T-cell (primary cell): Measurements from ENCODE around the gene BCAS3. TPM values are rescaled to one million over a fixed set of nuclear protein-coding genes. Genes with fewer than 3 reads are reported as not detected.
"Not testable (repeated sequence)": the region's sequence is repeated elsewhere in the genome, so short reads cannot be mapped to it uniquely, and the experiment has no call there.

Experiments used
- ATAC-seq, 4 experiments: fragments of 200-7000 bp in 3 of 4; fragments of 150-1000 bp in 1 of 4; cut with Tn5 transposase; replicated peaks in 1 of 4; 1 replicate in 3 of 4; 2 replicates in 1 of 4; pipeline ENCODE4 v1.10.0; 2021; ENCODE audit warnings: moderate library complexity in 3 of 4, mild to moderate bottlenecking in 2 of 4, moderate number of reproducible peaks in 1 of 4
- CTCF ChIA-PET, 2 donors: fragments of 300-600 bp; sonication (Branson Sonifier 250); formaldehyde crosslinking; loops; one replicate each; lab custom pipeline; 2022; ENCODE audit warnings: antibody characterized with exemption in 2 of 2; lab: Charles Lee
- POLR2A ChIA-PET, 2 donors: fragments of 300-600 bp; sonication (Branson Sonifier 250); formaldehyde crosslinking; loops; one replicate each; lab custom pipeline; 2022; ENCODE audit warnings: antibody characterized with exemption in 2 of 2; lab: Charles Lee
- DNase-seq, 35 experiments: peaks; one replicate each; pipeline versions ENCODE4 v3.0.0 to v3.0.0-alpha.2; 2013 to 2023
- H3K27ac ChIP-seq: one replicate; pipeline ENCODE4 v1.5.1; 2013; ENCODE audit warnings: low read length
- H3K27me3 ChIP-seq, 2 experiments: replicated peaks in 1 of 2; 1 replicate in 1 of 2; 2 replicates in 1 of 2; pipeline versions ENCODE4 v1.6.1 to v1.7.0; 2013; ENCODE audit warnings: low read length in 1 of 2, mixed read lengths in 1 of 2; ENCODE audit not compliant: control insufficient read depth in 2 of 2, insufficient read depth in 2 of 2; ENCODE audit errors: extremely low read depth in 1 of 2
- H3K36me3 ChIP-seq, 2 donors: 1 replicate in 1 of 2; 2 replicates in 1 of 2; pipeline versions ENCODE4 v1.6.1 to v1.7.0; 2013; ENCODE audit warnings: low read length in 1 of 2; ENCODE audit not compliant: control insufficient read depth in 2 of 2, insufficient read depth in 1 of 2; ENCODE audit errors: extremely low read depth in 1 of 2
- H3K4me1 ChIP-seq, 2 experiments: 1 replicate in 1 of 2; 2 replicates in 1 of 2; pipeline versions ENCODE4 v1.6.1 to v1.7.0; 2013; ENCODE audit warnings: low read length in 2 of 2, mixed read lengths in 1 of 2; ENCODE audit not compliant: insufficient read depth in 2 of 2, control insufficient read depth in 1 of 2; ENCODE audit errors: extremely low read depth in 1 of 2
- H3K4me3 ChIP-seq, 2 donors: 1 replicate in 1 of 2; 2 replicates in 1 of 2; pipeline versions ENCODE4 v1.5.1 to v1.7.0; 2013; ENCODE audit warnings: mild to moderate bottlenecking in 2 of 2, low read length in 1 of 2, moderate library complexity in 1 of 2; ENCODE audit not compliant: control insufficient read depth in 1 of 2; ENCODE audit errors: extremely low read depth in 1 of 2
- H3K9me3 ChIP-seq: 2 replicates; pipeline ENCODE4 v1.7.0; 2013
- H3K27ac Mint-ChIP-seq, 2 donors: one replicate each; pipeline ENCODE4 v1.8.0; 2020 to 2021; ENCODE audit warnings: mild to moderate bottlenecking in 2 of 2, mixed read lengths in 2 of 2
- H3K27me3 Mint-ChIP-seq, 2 donors: one replicate each; pipeline ENCODE4 v1.8.0; 2021 to 2022; ENCODE audit warnings: mixed read lengths in 2 of 2
- H3K36me3 Mint-ChIP-seq: one replicate; pipeline ENCODE4 v1.8.0; 2021; ENCODE audit warnings: mixed read lengths
- H3K4me1 Mint-ChIP-seq, 3 donors: one replicate each; pipeline ENCODE4 v1.8.0; 2020 to 2022; ENCODE audit warnings: mixed read lengths in 3 of 3, mild to moderate bottlenecking in 1 of 3
- H3K4me3 Mint-ChIP-seq, 3 donors: one replicate each; pipeline ENCODE4 v1.8.0; 2020 to 2022; ENCODE audit warnings: mild to moderate bottlenecking in 3 of 3, mixed read lengths in 3 of 3, moderate library complexity in 3 of 3
- H3K9me3 Mint-ChIP-seq, 3 donors: one replicate each; pipeline ENCODE4 v1.8.0; 2020 to 2022; ENCODE audit warnings: mixed read lengths in 3 of 3
- WGBS: methylation state at CpG from one replicate; pipeline ENCODE4 v1.1.5; 2013; ENCODE audit warnings: missing lambda C conversion rate; ENCODE audit not compliant: insufficient coverage; 5-methylcytosine and 5-hydroxymethylcytosine counted together
- total RNA-seq, 35 experiments: library from RNA in 6 of 35; stranded (reverse) in 6 of 35; fragments of 120-200 nt in 1 of 35; gene quantifications; one replicate each; pipeline versions ENCODE4 v1.2.1 to v1.2.4 and lab custom pipeline; 2013 to 2026

Gene BCAS3
- total RNA-seq, 5 donors from 2014 or later (not counting 1 experiment from before 2014, with no cell fraction given): 33.8 to 57.8 (median 38.1) TPM

DNA sequence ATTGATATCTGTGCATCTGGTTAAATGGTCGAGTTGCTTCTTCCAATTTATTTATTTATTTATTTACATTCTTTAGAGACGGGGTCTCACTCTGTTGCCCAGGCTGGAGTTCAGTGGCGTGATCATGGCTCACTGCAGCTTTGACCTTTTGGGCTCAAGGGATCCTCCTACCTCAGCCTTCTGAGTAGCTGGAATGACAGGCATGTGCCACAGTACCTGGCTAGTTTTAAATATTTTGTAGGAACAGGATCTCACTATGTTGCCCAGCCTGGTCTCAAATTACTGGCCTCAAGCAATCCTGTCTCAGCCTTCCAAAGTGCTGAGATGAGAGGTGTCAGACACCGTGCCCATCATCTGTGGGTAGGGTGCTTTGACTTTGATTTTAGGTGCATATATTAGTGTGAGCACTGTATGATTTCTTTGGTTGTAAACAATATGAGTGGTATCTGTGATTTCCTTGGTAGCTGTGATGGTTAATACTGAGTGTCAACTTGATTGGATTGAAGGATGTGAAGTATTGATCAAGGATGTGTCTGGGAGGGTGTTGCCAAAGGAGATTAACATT, 90.2 kb downstream of the BCAS3 start:
- Histone ChIP-seq H3K27ac (no peak overlapping the region), H3K4me1 (peaks cover 0 to 19% of the 10 kb centered on the region in 2 experiments), H3K36me3 (no peaks in the 10 kb centered on the region), H3K27me3 (no peaks in the 10 kb centered on the region), H3K9me3 (no peaks in the 10 kb centered on the region), H3K4me3 (no peak overlapping the region)
- DNase-seq (no peak), ATAC-seq (no peak)
- Mint-ChIP-seq H3K9me3 (peaks cover 2 to 12% (median 4%) of the 10 kb centered on the region in 3 donors), H3K27ac (no peak overlapping the region), H3K27me3 (no peaks in the 10 kb centered on the region), H3K4me1 (peaks cover 36 to 39% (median 38%) of the 10 kb centered on the region in 3 donors), H3K36me3 (peaks cover 38% of the 10 kb centered on the region), H3K4me3 (no peak overlapping the region)
- POLR2A ChIA-PET: no interaction called here
- CTCF ChIA-PET: no interaction called here
- WGBS: 88% methylated on average over 1 of the region's 4 CpGs

- peaks cover 26% of the 10 kb centered on the region for H3K36me3 Mint-ChIP-seq
- H3K9me3 Mint-ChIP-seq: peaks cover 2 to 6% (median 2%) of the 10 kb centered on the region in 3 donors
- ChIA-PET CTCF (no interaction called here), POLR2A (no interaction called here)
- Histone ChIP-seq H3K36me3 (no peaks in the 10 kb centered on the region), H3K4me1 (peaks cover 0 to 19% of the 10 kb centered on the region in 2 experiments), H3K27ac (no peak overlapping the region), H3K4me3 (no peak overlapping the region), H3K27me3 (no peaks in the 10 kb centered on the region), H3K9me3 (no peaks in the 10 kb centered on the region)
- H3K4me1 Mint-ChIP-seq: peaks cover 34 to 37% (median 36%) of the 10 kb centered on the region in 3 donors
- WGBS: no CpG with 5 or more reads among the region's 3 CpGs
- no peaks in the 10 kb centered on the region for H3K27me3 Mint-ChIP-seq
- H3K27ac Mint-ChIP-seq: no peak overlapping the region
- no peak for DNase-seq
- H3K4me3 Mint-ChIP-seq: no peak overlapping the region
- no peak for ATAC-seq
Measured at GRCh38 chr17:60769327-60769726, 91.7 kb downstream of the BCAS3 start.

DNA sequence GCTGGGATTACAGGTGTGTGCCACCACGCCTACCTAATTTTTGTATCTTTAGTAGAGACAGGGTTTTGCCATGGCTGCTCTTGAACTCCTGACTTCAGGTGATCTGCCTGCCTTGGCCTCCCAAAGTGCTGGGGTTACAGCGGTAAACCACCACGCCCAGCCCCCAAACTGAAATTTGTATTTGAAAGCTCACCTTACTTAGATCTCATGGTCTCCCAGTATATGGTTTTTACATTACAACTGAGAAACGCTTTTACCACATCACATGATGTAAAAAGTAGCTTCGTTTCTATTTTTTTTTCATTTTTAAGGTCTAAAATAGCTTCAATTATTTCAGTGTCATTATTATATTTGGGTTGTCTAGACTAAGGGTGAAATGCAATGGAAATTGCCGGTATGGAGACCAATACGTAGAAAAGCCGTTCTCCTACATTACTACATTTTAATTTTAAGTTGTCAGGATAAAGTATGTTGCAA, 93.3 kb downstream of the BCAS3 start:
- peaks cover 21 to 27% (median 25%) of the 10 kb centered on the region in 3 donors for H3K4me1 Mint-ChIP-seq

GRCh38 chr17:60771621-60772020, 94.0 kb downstream of the BCAS3 start:
- no CpG with 5 or more reads among the region's 5 CpGs for WGBS
- H3K9me3 ChIP-seq, H3K9me3 Mint-ChIP-seq, H3K36me3 ChIP-seq, H3K27me3 Mint-ChIP-seq, H3K36me3 Mint-ChIP-seq, DNase-seq, H3K4me3 Mint-ChIP-seq, ATAC-seq, H3K27ac Mint-ChIP-seq, H3K4me3 ChIP-seq, POLR2A ChIA-PET, CTCF ChIA-PET, H3K27ac ChIP-seq, H3K27me3 ChIP-seq: not testable (repeated sequence)
- peaks cover 15 to 20% (median 19%) of the 10 kb centered on the region in 3 donors for H3K4me1 Mint-ChIP-seq
- peaks cover 0 to 12% of the 10 kb centered on the region in 2 experiments for H3K4me1 ChIP-seq

More for the DNA sequence above, 93.3 kb downstream of the BCAS3 start:
- no peak for ATAC-seq
- peaks cover 12% of the 10 kb centered on the region for H3K36me3 Mint-ChIP-seq
- no peak overlapping the region for H3K27ac Mint-ChIP-seq
- Histone ChIP-seq H3K4me3 (no peak overlapping the region), H3K9me3 (no peaks in the 10 kb centered on the region), H3K4me1 (peaks cover 0 to 18% of the 10 kb centered on the region in 2 experiments), H3K27me3 (no peaks in the 10 kb centered on the region), H3K36me3 (no peaks in the 10 kb centered on the region), H3K27ac (no peak overlapping the region)
- no peak overlapping the region for H3K4me3 Mint-ChIP-seq
- no peaks in the 10 kb centered on the region for H3K9me3 Mint-ChIP-seq
- POLR2A ChIA-PET: no interaction called here
- WGBS: 100% methylated on average over 2 of the region's 8 CpGs
- DNase-seq: no peak
- no peaks in the 10 kb centered on the region for H3K27me3 Mint-ChIP-seq
- CTCF ChIA-PET: interaction anchor here in 1 of 2 donors (0.7 kb wide), 1 partner anchor 475 kb away, joined by 7 read pairs; no protein-coding TSS in a partner anchor

- Histone ChIP-seq H3K4me3 (no peak overlapping the region), H3K9me3 (no peaks in the 10 kb centered on the region), H3K4me1 (peaks cover 0 to 5% of the 10 kb centered on the region in 2 experiments), H3K36me3 (no peaks in the 10 kb centered on the region), H3K27ac (no peak overlapping the region), H3K27me3 (no peaks in the 10 kb centered on the region)
- DNase-seq (no peak), ATAC-seq (no peak)
- ChIA-PET POLR2A (interaction anchor here in 1 of 2 donors (0.5 kb wide), 1 partner anchor 586 kb away, joined by 3 read pairs; no protein-coding TSS in a partner anchor), CTCF (no interaction called here)
- peaks cover 4% of the 10 kb centered on the region for H3K36me3 Mint-ChIP-seq
- H3K27me3 Mint-ChIP-seq: no peaks in the 10 kb centered on the region
- H3K27ac Mint-ChIP-seq: no peak overlapping the region
- H3K4me1 Mint-ChIP-seq: peaks cover 7 to 9% (median 8%) of the 10 kb centered on the region in 3 donors
- 93% methylated on average over 6 of the region's 7 CpGs for WGBS
- no peaks in the 10 kb centered on the region for H3K9me3 Mint-ChIP-seq
- no peak overlapping the region for H3K4me3 Mint-ChIP-seq
Measured at GRCh38 chr17:60773552-60773951, 95.9 kb downstream of the BCAS3 start.

DNA sequence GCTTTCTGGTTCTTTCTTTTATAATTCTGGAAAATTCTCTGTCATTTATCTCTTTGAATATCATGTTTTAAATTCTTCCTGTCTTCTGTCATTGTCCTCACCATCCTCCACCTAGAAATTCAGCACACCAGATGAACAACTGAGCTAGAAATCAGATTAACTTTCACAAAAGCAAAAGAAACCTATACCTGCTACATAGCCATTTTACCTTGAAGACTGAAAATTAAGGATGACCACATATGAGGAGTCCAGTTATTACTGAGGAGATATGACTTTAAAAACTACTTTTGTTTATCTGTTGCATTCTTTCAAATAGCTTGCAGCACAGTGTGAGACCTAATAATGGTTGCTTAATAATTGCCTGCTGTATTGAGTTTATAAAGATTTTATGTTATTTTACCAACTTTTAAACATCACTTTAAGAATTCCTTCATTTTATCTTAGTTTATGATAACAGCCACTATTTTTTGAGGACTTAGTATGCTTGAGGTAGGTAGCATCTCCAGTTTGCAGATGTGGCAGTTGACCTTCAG, 104.3 kb downstream of the BCAS3 start:
- Histone ChIP-seq H3K9me3 (no peaks in the 10 kb centered on the region), H3K36me3 (no peaks in the 10 kb centered on the region), H3K4me3 (no peak overlapping the region), H3K27ac (no peak overlapping the region), H3K27me3 (no peaks in the 10 kb centered on the region), H3K4me1 (no peaks in the 10 kb centered on the region)
- Mint-ChIP-seq H3K36me3 (peaks cover 11% of the 10 kb centered on the region), H3K27ac (no peak overlapping the region), H3K4me1 (no peaks in the 10 kb centered on the region), H3K4me3 (no peak overlapping the region), H3K27me3 (no peaks in the 10 kb centered on the region), H3K9me3 (no peaks in the 10 kb centered on the region)
- DNase-seq (no peak), ATAC-seq (no peak)
- POLR2A ChIA-PET: interaction anchor here in 1 of 2 donors (0.6 kb wide), 1 partner anchor 118 kb away, joined by 3 read pairs; no protein-coding TSS in a partner anchor
- CTCF ChIA-PET: no interaction called here
